Pancreas (tissue), 10 donors: ENCODE data around the gene SART3. TPM values are rescaled to one million over a fixed set of nuclear protein-coding genes. Genes with fewer than 3 reads are reported as not detected.

Experiments
- ATAC-seq, 4 donors: fragments of 200-7000 bp; cut with Tn5 transposase; one replicate each; pipeline versions ENCODE4 v1.8.0 to v1.9.1; 2020; ENCODE audit warnings: mild to moderate bottlenecking in 4 of 4, moderate library complexity in 4 of 4
- DNase-seq, 6 donors: peaks; one replicate each; pipeline ENCODE4 v3.0.0-alpha.2; 2020
- FAIRE-seq: peaks from 2 replicates; lab custom pipeline; 2012; peaks lifted over from hg19 to GRCh38; lab: Jason Lieb, UNC
- H3K27ac ChIP-seq, 4 donors: fragments of 200-600 bp; sonication (generic); 1 replicate in 3 of 4; 2 replicates in 1 of 4; pipeline versions ENCODE4 v1.5.0 to v1.8.0; 2020
- H3K27me3 ChIP-seq, 4 donors: fragments of 200-600 bp; one replicate each; pipeline ENCODE4 v1.8.0; 2021
- H3K36me3 ChIP-seq, 3 donors: fragments of 200-600 bp; sonication (generic) in 1 of 3; one replicate each; pipeline versions ENCODE4 v1.5.0 to v1.8.0; 2020 to 2021
- H3K4me1 ChIP-seq, 3 donors: fragments of 200-600 bp; one replicate each; pipeline ENCODE4 v1.8.0; 2021
- H3K4me3 ChIP-seq, 4 donors: fragments of 200-600 bp; sonication (generic) in 2 of 4; one replicate each; pipeline versions ENCODE4 v1.5.0 to v1.8.0; 2020 to 2021
- H3K9me3 ChIP-seq, 4 donors: fragments of 200-600 bp; one replicate each; pipeline ENCODE4 v1.8.0; 2021
- WGBS, 2 donors: extraction: QIAGEN DNeasy Blood & Tissue Kit; methylation state at CpG; one replicate each; pipeline ENCODE4 v1.1.7; 2013; 5-methylcytosine and 5-hydroxymethylcytosine counted together
- intact Hi-C, 3 donors: fragments of 100-400 bp; cut with DNase I; formaldehyde crosslinking; loops; one replicate each; pipeline versions ENCODE4 v1.11.1 to v1.14.2; 2022
- polyA plus RNA-seq, 2 donors: library from polyadenylated mRNA; stranded (reverse); fragments of 200-250 nt; gene quantifications; one replicate each; pipeline ENCODE4 v1.2.3, GENCODE V29; 2013
- total RNA-seq, 6 donors: library from RNA; stranded (reverse); fragmentation: NEBNext Ultra II Directional in 4 of 6; extraction: Animal tissue kit (Norgen Biotek cat#: 25700) in 4 of 6; gene quantifications; one replicate each; pipeline versions ENCODE4 v1.2.1 to v1.2.4, GENCODE V29; 2021 to 2023
- TF ChIP-seq, protein P1 (sequence below), 4 donors: fragments of 200-600 bp; sonication (generic) in 3 of 4; IDR thresholded peaks; one replicate each; pipeline versions ENCODE4 v1.5.0 to v1.8.0; 2021; ENCODE audit warnings: antibody characterized with exemption in 4 of 4
- donor health status: healthy with polysubstance abuse.
- donor health status: DM: no; HTN: no; CAD: no; lungs with moderate emphysema.
- donor health status: DM: no; HTN: no; CAD: no.
- donor health status: control.
- donor health status: control.
- donor health status: Bipolar disorder and iron deficiency.
- donor health status: DM: yes; HTN: yes; CAD: no.
- donor health status: DM: no; HTN: no; CAD: no.
- donor health status: DM: no; HTN: no; CAD: no.
- donor health status: DM: yes; HTN: yes; CAD: no.

Gene SART3
- total and polyA plus RNA-seq, 8 donors = 13.9 to 23.4 (median 16.7) TPM

- peaks cover 0 to 58% (median 36%) of the 10 kb centered on the region in 3 donors for H3K36me3 ChIP-seq
- H3K27me3 ChIP-seq = no peaks in the 10 kb centered on the region
- DNase-seq (no peak), ATAC-seq (peak in 1 of 4 donors; percentile 9), FAIRE-seq (no peak)
- TF ChIP-seq, protein P1, sequence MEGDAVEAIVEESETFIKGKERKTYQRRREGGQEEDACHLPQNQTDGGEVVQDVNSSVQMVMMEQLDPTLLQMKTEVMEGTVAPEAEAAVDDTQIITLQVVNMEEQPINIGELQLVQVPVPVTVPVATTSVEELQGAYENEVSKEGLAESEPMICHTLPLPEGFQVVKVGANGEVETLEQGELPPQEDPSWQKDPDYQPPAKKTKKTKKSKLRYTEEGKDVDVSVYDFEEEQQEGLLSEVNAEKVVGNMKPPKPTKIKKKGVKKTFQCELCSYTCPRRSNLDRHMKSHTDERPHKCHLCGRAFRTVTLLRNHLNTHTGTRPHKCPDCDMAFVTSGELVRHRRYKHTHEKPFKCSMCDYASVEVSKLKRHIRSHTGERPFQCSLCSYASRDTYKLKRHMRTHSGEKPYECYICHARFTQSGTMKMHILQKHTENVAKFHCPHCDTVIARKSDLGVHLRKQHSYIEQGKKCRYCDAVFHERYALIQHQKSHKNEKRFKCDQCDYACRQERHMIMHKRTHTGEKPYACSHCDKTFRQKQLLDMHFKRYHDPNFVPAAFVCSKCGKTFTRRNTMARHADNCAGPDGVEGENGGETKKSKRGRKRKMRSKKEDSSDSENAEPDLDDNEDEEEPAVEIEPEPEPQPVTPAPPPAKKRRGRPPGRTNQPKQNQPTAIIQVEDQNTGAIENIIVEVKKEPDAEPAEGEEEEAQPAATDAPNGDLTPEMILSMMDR (IDR thresholded peaks at IDR 0.05) = no peak
- no peaks in the 10 kb centered on the region for H3K4me1 ChIP-seq
- intact Hi-C loops = no loop called here
- no peak overlapping the region for H3K27ac ChIP-seq
- H3K4me3 ChIP-seq = no peak overlapping the region
- 94 to 96% methylated on average over 15 of the region's 15 CpGs for WGBS, 2 donors
- H3K9me3 ChIP-seq = no peaks in the 10 kb centered on the region
Observed at GRCh38 chr12:108531929-108532848, 28.8 kb downstream of the SART3 start.

DNA sequence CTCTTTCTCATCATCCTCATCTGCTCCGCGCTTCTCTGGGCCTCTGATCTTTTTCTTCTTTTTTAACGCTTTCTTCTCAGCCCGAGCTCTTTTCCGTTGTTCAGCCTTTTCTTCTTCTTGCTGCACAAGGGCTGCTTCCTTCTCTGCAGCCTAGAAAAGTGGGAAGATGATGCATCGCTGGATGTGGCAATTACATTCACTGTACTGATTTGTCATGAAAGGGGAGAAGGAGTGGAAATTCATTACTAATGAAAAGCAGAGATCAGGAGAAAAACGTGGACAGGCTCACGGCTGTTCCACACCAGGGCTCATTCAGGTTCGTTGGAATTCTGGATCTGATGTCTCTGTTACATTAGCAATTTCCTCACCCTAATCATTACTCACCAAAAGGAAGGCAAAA lies 30.8 kb downstream of the SART3 start:
- H3K4me1 ChIP-seq = no peaks in the 10 kb centered on the region
- no peak overlapping the region for H3K27ac ChIP-seq
- no peak overlapping the region for H3K4me3 ChIP-seq
- 91 to 94% methylated on average over 9 of the region's 9 CpGs for WGBS, 2 donors
- no peak for FAIRE-seq
- H3K27me3 ChIP-seq = no peaks in the 10 kb centered on the region
- intact Hi-C loops = no loop called here
- TF ChIP-seq, protein P1 (IDR thresholded peaks at IDR 0.05) = no peak
- peaks cover 0 to 58% (median 28%) of the 10 kb centered on the region in 3 donors for H3K36me3 ChIP-seq
- ATAC-seq = no peak
- no peak for DNase-seq
- H3K9me3 ChIP-seq = no peaks in the 10 kb centered on the region

- H3K4me1 ChIP-seq = no peaks in the 10 kb centered on the region
- peaks cover 5 to 85% (median 54%) of the 10 kb centered on the region in 3 donors for H3K36me3 ChIP-seq
- H3K4me3 ChIP-seq = no peak overlapping the region
- no peak overlapping the region for H3K27ac ChIP-seq
- WGBS, 2 donors = 91 to 94% methylated on average over 6 of the region's 6 CpGs
- FAIRE-seq = no peak
- DNase-seq = no peak
- no peak for ATAC-seq
- intact Hi-C loops = no loop called here
- H3K9me3 ChIP-seq = no peaks in the 10 kb centered on the region
- TF ChIP-seq, protein P1 (IDR thresholded peaks at IDR 0.05) = no peak
- no peaks in the 10 kb centered on the region for H3K27me3 ChIP-seq
Observed at GRCh38 chr12:108527166-108527496, 33.8 kb downstream of the SART3 start.

DNA sequence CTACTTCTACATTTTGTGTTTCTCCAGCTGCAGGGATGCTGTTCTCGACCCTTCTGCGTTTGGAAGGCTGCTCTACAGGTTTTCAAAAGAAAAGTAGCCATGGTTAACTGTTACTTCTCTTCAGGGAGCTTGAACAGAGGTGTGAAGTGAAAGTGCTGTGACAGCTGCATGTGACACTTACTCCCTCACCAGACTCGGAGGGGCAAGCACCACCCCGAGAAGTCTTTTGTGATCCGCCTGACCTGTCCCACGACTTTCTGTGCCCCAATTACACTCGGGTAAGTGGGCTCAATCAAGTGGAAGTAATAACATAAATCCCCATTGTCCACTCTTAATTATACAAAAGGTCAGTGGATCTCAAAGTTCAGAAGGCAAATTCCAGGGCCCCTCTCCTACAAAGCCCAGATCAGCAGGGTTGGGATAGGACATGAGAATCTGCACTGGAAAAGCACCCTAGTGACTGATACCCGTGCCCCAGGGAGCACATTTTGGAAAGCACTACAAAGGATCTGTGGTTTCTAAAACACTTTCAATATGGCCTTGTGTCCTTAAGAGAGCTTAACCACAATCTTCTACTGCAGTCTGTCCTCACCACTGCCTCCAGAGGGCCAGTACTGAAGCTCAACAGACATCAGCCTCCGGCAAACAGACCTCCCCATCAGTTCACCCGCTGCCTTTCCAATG lies 34.3 kb downstream of the SART3 start:
- Histone ChIP-seq H3K4me3 (no peak overlapping the region), H3K27me3 (no peaks in the 10 kb centered on the region), H3K36me3 (peaks cover 5 to 84% (median 54%) of the 10 kb centered on the region in 3 donors), H3K9me3 (no peaks in the 10 kb centered on the region), H3K27ac (no peak overlapping the region), H3K4me1 (no peaks in the 10 kb centered on the region)
- intact Hi-C loops = no loop called here
- 75 to 82% methylated on average over 10 of the region's 10 CpGs for WGBS, 2 donors
- TF ChIP-seq, protein P1 (IDR thresholded peaks at IDR 0.05) = no peak
- FAIRE-seq = no peak
- no peak for DNase-seq
- ATAC-seq = no peak
